Activated naive CD4-positive, alpha-beta T cell treated with anti-CD3 and anti-CD28 coated beads, Interleukin-2, amount 50 U/mL, for 72 hours (primary cell): ENCODE measurements around the gene SLC3A2. TPM values are rescaled to one million over a fixed set of nuclear protein-coding genes. Genes with fewer than 3 reads are reported as not detected.
"Not testable (repeated sequence)": the region's sequence is repeated elsewhere in the genome, so short reads cannot be mapped to it uniquely, and the experiment has no call there.

Experiments
- ATAC-seq, 2 donors: fragments of 150-1000 bp; cut with Tn5 transposase; 2 replicates each; pipeline ENCODE4 v1.10.0; 2021; ENCODE audit warnings: mild to moderate bottlenecking in 2 of 2, moderate library complexity in 2 of 2
- DNase-seq, 2 donors: peaks; one replicate each; pipeline ENCODE4 v3.0.0; 2021 to 2022; ENCODE audit warnings: low spot score in 2 of 2
- H3K27ac Mint-ChIP-seq, 2 donors: one replicate each; pipeline ENCODE4 v1.8.0; 2022; ENCODE audit warnings: mild to moderate bottlenecking in 2 of 2, mixed read lengths in 2 of 2
- H3K36me3 Mint-ChIP-seq, 2 donors: one replicate each; pipeline ENCODE4 v1.8.0; 2022; ENCODE audit warnings: mixed read lengths in 2 of 2
- H3K9me3 Mint-ChIP-seq, 2 donors: one replicate each; pipeline ENCODE4 v1.8.0; 2022; ENCODE audit warnings: mixed read lengths in 2 of 2
- total RNA-seq, 2 donors: library from RNA; stranded (reverse); gene quantifications; one replicate each; pipeline ENCODE4 v1.2.3, GENCODE V29; 2022

SLC3A2 gene
- total RNA-seq, 2 donors from 2014 or later: 295 to 308 TPM

- H3K27ac Mint-ChIP-seq: no peak overlapping the region
- no peaks in the 10 kb centered on the region for H3K9me3 Mint-ChIP-seq
- ATAC-seq (no peak), DNase-seq (no peak)
- H3K36me3 Mint-ChIP-seq: no peaks in the 10 kb centered on the region
Observed at GRCh38 chr11:62930666-62931065, 50.0 kb downstream of the SLC3A2 start.

- no peak for ATAC-seq
- no peaks in the 10 kb centered on the region for H3K9me3 Mint-ChIP-seq
- no peak for DNase-seq
- no peak overlapping the region for H3K27ac Mint-ChIP-seq
- H3K36me3 Mint-ChIP-seq: no peaks in the 10 kb centered on the region
Observed at GRCh38 chr11:62931499-62932278, 51.0 kb downstream of the SLC3A2 start.

- Mint-ChIP-seq H3K36me3 (peaks cover 6 to 10% of the 10 kb centered on the region in 2 donors), H3K9me3 (peaks cover 7 to 11% of the 10 kb centered on the region in 2 donors), H3K27ac (peak overlapping the region in 1 of 2 donors; percentile 58)
- DNase-seq (no peak), ATAC-seq (no peak)
Observed at GRCh38 chr11:62933285-62933684, 52.6 kb downstream of the SLC3A2 start.

- Mint-ChIP-seq H3K36me3 (peaks cover 6 to 10% of the 10 kb centered on the region in 2 donors), H3K9me3 (peaks cover 7 to 11% of the 10 kb centered on the region in 2 donors), H3K27ac (no peak overlapping the region)
- ATAC-seq: no peak
- DNase-seq: no peak
Observed at GRCh38 chr11:62933750-62934495, 53.2 kb downstream of the SLC3A2 start.

- DNase-seq (no peak), ATAC-seq (no peak)
- Mint-ChIP-seq H3K36me3 (peaks cover 6 to 10% of the 10 kb centered on the region in 2 donors), H3K27ac (no peak overlapping the region), H3K9me3 (peaks cover 7 to 11% of the 10 kb centered on the region in 2 donors)
Observed at GRCh38 chr11:62934496-62934785, 53.7 kb downstream of the SLC3A2 start.

GRCh38 chr11:62937528-62937927 lies 56.8 kb downstream of the SLC3A2 start:
- H3K9me3 Mint-ChIP-seq: peaks cover 7 to 11% of the 10 kb centered on the region in 2 donors
- ATAC-seq: peak in 1 of 2 donors; percentile 22
- peaks cover 6 to 10% of the 10 kb centered on the region in 2 donors for H3K36me3 Mint-ChIP-seq

More at GRCh38 chr11:62937528-62937927, 56.8 kb downstream of the SLC3A2 start:
- not testable (repeated sequence) for H3K27ac Mint-ChIP-seq, DNase-seq

Other genes starting within 250 kb of the SLC3A2 start
- gene GANAB, start 234.3 kb upstream of the SLC3A2 start, total RNA-seq: 100 to 1,000 TPM; 187 to 241 TPM
- 10 to 100 TPM; 11.8 to 32.5 TPM for gene INTS5, start 227.6 kb upstream of the SLC3A2 start, total RNA-seq
- 100 to 1,000 TPM in 1 of 2 donors, 10 to 100 TPM in 1; 62.0 to 103 TPM for gene C11orf98, start 215.7 kb upstream of the SLC3A2 start, total RNA-seq
- gene CSKMT, start 215.6 kb upstream of the SLC3A2 start, total RNA-seq: 10 to 100 TPM; 20.7 to 34.4 TPM
- 1 to 10 TPM in 1 of 2 donors, under 1 TPM in 1; 0.87 to 4.7 TPM for gene UQCC3, start 209.2 kb upstream of the SLC3A2 start, total RNA-seq
- 10 to 100 TPM; 16.6 to 24.3 TPM for gene LBHD1, start 208.6 kb upstream of the SLC3A2 start, total RNA-seq
- 100 to 1,000 TPM in 1 of 2 donors, 10 to 100 TPM in 1; 97.2 to 129 TPM for gene UBXN1, start 201.8 kb upstream of the SLC3A2 start, total RNA-seq
- under 1 TPM; 0.48 to 0.49 TPM for gene LRRN4CL, start 191.4 kb upstream of the SLC3A2 start, total RNA-seq
- gene BSCL2, start 173.5 kb upstream of the SLC3A2 start, total RNA-seq: 10 to 100 TPM; 28.8 to 42.6 TPM
- not detected for gene GNG3, start 173.2 kb upstream of the SLC3A2 start, total RNA-seq
- 10 to 100 TPM; 54.4 to 63.2 TPM for gene HNRNPUL2, start 153.4 kb upstream of the SLC3A2 start, total RNA-seq
- 10 to 100 TPM; 55.6 to 68.9 TPM for gene TTC9C, start 152.4 kb upstream of the SLC3A2 start, total RNA-seq
- gene ZBTB3, start 126.7 kb upstream of the SLC3A2 start, total RNA-seq: 10 to 100 TPM in 1 of 2 donors, 1 to 10 TPM in 1; 7.8 to 23.9 TPM
- 100 to 1,000 TPM; 116 to 172 TPM for gene POLR2G, start 119.3 kb upstream of the SLC3A2 start, total RNA-seq
- 10 to 100 TPM; 16.7 to 32.2 TPM for gene TAF6L, start 109.5 kb upstream of the SLC3A2 start, total RNA-seq
- 10 to 100 TPM; 19.5 to 20.9 TPM for gene TMEM179B, start 93.5 kb upstream of the SLC3A2 start, total RNA-seq
- gene TMEM223, start 88.9 kb upstream of the SLC3A2 start, total RNA-seq: 10 to 100 TPM in 1 of 2 donors, 1 to 10 TPM in 1; 8.9 to 11.3 TPM
- gene NXF1, start 75.5 kb upstream of the SLC3A2 start, total RNA-seq: 100 to 1,000 TPM; 104 to 132 TPM
- 10 to 100 TPM; 23.0 to 61.3 TPM for gene STX5, start 48.8 kb upstream of the SLC3A2 start, total RNA-seq
- under 1 TPM in 1 of 2 donors, not detected in 1; 0.70 TPM for gene TEX54, start 48.1 kb upstream of the SLC3A2 start, total RNA-seq
- gene WDR74, start 41.3 kb upstream of the SLC3A2 start, total RNA-seq: 100 to 1,000 TPM in 1 of 2 donors, 10 to 100 TPM in 1; 87.2 to 105 TPM
- not detected for gene CHRM1, start 40.5 kb downstream of the SLC3A2 start, total RNA-seq
- gene SLC22A6, start 104.1 kb downstream of the SLC3A2 start, total RNA-seq: not detected
- not detected for gene SLC22A8, start 134.9 kb downstream of the SLC3A2 start, total RNA-seq